Stimulated activated CD4-positive, alpha-beta T cell treated with anti-CD3 and anti-CD28 coated beads, Interleukin-4, amount 100 ng/mL, for 24 hours (primary cell): ENCODE data around the gene NHSL2.
"Not testable (repeated sequence)": the region's sequence is repeated elsewhere in the genome, so short reads cannot be mapped to it uniquely, and the experiment has no call there.

Experiments used
- DNase-seq: peaks from one replicate; pipeline ENCODE4 v3.0.0-alpha.2; 2020

The NHSL2 gene

DNA sequence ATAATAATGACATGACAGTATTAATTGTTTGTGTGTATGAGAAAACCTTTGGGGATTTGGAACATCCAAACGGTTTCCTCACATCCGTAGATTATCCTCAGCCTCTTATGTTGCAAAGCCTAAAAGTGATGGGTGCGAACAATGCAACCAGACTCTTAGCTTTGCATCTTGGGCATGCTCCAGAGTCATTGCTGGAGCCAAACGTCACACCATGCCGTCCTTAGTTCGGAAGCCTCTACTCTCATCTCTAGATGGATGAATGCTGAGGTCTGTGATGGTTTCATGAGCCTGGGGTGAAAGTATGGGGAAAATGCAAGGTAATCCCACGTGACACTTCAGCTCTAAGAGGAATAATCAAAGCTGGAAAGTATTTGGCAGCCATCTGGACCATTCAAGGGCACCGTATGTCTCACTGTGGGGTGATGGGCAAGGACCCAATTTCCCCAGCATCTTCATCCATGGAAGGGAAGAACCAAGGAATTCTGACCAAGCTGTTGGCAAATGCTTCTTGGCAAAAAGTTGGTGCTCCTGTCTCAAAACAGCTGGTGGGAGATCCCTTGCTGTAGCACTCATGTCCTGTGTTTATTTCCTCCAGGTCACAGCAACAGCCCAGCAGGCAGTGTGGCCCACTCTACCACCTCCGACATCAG lies 227.3 kb downstream of the NHSL2 start:
- DNase-seq = no peak

DNA sequence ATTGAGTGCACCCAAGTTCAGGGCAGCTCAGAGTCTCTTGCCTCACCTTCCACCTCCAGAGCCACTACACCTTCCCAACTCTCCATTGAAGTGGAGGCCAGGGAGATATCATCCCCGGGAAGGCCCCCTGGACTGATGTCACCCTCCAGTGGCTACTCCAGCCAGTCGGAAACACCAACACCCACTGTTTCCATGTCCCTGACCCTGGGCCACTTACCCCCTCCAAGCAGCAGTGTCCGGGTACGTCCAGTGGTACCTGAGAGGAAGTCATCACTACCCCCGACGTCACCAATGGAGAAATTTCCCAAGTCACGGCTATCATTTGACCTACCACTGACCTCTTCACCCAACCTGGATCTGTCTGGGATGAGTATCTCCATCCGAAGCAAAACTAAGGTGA lies 228.9 kb downstream of the NHSL2 start:
- DNase-seq = no peak

DNA sequence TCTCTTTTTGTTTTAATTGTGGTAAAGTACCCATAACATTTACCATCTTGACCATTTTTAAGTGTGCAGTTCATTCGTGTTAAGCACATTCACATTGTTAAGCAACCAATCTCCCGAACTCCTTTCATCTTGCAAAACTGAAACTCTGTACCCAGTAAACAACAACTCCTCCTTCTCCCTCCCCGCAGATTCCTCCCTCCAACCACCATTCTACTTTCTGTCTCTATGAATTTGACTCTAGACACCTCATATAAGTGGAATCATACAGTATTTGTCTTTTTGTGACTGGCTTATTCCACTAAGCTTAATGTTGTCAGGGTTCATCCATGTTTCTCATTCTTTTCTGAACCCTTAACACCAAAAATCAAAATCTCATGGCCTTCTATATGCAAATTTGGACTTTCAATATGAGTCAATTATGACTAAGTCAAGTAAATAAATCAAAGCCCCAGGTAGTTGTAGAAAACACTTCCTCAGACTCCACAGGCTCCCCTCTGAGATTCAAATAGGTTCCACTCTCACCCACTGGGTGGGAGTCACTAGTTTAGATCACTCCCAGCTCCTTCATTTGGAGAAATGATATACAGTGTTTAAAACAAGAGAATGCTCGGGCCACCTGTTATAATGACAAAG lies 230.8 kb downstream of the NHSL2 start:
- peak; percentile 16 for DNase-seq

DNA sequence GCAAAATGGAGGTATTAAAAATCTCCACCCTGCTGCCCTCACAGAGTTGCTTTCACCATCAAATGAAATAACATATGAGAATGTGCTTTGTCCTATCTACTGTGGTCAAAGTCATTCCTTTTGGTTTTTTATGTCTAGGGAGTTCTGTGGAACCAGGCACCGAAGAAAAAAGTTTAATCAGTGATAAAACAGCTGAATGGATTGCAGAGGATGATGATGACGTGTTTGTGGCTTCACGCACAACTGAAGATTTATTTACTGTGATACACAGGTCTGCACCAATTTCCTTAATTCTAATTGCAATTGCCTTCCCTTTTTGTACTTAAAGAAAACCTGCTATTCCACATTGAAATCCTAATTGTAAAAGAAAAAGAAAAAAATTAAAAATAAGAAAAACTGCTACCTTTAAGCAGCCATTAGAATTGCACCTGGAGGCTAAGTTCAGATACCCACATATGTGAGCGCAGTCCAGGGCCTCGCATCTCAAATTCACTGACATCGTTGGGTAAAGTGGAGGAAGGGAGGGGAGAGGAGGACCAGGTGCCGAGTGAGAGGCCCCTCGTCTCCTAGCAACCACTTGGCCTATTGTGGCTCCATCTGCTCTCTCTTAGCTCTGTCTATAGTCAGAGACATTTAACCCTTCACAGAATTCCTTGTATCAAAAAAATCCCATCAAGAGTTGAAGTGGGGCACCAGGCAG lies 231.6 kb downstream of the NHSL2 start:
- no peak for DNase-seq

DNA sequence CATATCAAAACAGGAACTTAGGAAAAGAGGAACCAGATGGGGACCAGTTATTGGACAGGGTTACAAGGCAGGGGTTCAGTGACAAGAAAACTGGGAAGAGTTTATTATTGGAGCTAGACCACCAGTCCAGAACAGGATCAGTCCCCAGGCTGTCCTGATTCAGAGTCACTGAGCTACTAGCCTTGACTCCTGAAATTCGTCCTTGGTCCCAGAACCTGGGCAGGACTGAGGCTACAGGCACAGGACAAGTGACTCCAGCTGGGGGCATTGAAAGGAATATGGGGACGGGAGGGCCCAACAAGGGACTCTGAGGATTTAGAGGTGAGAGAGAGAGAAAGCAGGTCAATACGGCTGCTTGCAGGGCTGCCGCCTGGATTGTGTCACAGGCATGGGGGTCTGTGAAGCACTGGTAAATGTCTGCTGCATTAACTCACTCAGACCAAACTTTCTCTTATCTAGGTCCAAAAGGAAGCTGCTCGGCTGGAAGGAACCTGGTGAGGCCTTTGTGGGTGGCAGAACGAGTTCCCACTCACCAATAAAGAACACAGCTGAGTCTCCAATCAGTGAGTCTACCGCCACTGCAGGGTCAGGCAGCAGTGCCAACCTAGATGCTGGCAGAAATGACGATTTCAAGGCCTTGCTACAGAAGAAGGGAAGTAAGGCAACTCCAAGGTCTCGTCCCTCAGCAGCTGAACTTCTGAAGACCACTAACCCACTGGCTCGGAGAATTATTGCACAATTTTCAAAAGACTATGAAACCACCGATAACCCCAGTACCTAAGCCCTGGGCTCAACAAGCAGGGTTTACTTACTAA lies 232.4 kb downstream of the NHSL2 start:
- DNase-seq = no peak

DNA sequence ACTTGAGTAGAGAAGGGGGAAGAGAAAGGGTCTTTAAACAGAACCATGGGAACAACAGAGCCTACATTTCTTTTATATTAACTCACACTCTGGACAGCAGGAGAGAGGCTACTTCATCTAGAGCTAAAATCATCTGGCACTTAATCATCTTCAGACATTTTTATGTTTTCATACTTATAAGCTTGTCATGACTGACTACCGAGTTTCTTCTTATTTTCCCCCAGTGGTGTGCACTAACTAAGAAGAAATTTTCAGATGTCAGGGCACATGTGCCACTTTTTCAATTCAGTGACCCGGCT lies 232.9 kb downstream of the NHSL2 start:
- DNase-seq = no peak

DNA sequence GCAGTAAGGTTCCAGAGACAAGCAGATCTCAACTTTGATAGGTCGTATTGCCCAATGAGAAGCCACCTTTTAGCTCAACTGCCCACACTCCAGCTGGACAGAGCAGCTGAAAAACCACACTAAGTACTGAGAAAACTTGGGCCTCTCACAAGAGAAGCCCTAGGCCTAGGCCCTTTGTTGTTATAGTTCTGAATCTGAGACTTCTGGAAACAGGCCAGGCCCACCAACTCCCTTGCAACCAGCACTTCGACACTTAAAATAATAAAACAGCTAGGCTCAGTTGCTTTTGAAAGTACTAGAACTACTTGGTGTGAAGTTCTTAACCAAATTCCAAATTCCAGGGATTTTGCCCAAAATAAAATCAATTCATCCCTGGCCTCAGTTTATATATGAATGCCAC lies 234.5 kb downstream of the NHSL2 start:
- no peak for DNase-seq

DNA sequence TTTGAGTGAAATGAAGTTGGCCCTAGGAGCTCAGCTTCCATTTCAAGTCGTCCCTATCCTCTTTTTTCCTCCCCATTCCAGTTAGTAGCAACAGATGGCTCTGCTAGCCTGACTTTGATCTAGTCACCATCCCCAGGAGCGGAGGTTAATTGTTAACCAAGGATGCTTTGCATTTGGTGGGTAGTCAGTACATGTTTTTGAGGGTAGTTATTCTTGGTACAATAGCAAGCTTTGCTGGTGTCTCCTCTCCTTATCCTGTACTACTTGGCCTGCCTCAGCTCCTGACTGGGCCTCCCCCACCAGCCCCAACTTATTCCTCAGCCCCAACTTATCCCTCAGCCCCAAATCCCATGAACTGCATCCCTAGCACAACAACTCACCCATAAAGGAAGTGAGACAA lies 235.9 kb downstream of the NHSL2 start:
- no peak for DNase-seq

DNA sequence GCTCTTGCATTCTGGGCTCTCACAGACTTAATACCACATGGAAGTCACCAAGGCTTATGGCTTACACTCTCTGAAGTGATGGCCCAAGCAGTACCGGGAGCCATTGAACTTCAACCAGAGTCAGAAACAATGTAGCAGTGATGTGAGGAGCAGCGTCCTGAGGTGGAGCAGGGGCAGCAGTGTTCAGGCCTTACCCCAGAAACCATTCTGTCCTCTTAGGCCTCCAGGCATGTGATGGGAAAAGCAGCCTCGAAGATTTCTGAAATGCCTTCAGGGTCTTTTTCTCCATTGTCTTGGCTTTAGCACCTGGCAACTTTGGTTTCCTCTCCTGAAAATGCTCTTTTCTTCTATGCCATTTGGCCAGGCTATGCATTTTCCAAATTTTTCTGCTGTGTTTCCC lies 248.1 kb downstream of the NHSL2 start:
- DNase-seq = no peak

DNA sequence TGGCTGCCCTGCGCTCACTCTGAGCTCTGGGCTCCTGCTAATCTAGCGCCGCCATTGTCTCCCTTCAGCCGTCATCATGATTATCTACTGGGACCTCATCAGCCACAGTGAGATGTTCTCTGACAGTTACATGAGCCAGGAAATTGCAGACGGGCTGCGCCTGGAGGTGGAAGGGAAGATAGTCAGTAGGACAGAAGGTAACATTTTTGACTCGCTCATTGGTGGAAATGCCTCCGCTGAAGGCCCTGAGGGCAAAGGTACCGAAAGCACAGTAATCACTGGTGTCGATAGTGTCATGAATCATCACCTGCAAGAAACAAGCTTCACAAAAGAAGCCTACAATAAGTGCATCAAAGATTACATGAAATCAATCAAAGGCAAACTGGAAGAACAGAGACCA lies 249.1 kb downstream of the NHSL2 start:
- DNase-seq = no peak

DNA sequence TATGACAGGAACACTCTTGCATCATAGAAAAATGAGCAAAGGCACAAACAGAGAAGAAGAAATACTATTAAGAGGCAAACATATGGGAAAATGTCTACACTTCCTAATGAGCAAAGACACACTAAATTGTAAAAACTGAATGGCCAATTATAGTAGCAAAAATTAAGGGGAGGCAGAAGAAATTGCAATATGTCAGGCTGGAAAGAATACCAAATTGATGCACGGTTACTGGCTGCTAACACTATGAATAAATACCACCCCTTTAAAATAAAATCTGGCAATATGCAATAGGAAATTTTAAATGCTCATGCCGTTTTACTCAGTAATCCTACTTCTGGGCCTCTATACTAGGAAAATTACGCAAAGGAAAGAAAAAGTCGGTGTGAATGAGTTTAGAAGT lies 254.9 kb downstream of the NHSL2 start:
- DNase-seq = no peak

DNA sequence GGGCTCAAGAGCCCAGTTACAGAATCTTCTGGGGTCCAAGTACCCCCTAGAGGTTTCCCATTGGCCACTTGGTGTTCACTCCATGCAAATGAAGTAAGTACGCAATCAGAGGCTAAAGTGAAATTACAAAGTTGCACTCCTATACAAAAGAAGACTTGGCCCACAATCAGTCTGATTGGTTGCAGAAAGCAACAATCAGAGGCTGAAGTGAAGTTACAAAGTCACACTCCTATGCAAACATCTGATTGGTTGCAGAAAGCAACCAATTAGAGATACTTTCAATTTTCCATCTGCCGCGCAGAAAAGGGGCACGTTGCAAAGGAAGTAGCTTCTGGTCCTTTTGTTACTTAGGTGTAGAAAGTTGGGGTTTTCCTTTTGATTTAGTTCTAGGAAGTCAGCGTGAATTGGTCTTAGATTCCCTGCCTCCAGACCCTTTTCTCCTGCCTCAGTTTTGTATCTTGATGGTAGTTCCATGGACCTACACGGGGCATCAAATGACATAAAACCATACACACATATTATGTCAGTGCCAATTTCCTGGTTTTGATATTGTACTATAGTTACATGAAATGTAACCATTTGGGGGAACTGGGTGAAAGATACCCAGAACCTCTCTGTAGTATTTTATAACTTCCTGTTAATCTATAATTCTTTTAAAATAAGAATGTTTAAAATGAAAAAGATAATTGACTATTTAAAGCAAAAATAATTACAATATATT lies 258.5 kb downstream of the NHSL2 start:
- DNase-seq = peak; percentile 23

DNA sequence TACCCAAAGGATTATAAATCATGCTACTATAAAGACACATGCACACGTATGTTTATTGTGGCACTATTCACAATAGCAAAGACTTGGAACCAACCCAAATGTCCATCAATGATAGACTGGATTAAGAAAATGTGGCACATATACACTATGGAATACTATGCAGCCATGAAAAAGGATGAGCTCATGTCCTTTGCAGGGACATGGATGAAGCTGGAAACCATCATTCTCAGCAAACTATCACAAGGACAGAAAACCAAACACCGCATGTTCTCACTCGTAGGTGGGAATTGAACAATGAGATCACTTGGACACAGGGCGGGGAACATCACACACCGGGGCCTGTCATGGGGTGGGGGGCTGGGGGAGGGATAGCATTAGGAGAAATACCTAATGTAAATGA lies 265.6 kb downstream of the NHSL2 start:
- not testable (repeated sequence) for DNase-seq

DNA sequence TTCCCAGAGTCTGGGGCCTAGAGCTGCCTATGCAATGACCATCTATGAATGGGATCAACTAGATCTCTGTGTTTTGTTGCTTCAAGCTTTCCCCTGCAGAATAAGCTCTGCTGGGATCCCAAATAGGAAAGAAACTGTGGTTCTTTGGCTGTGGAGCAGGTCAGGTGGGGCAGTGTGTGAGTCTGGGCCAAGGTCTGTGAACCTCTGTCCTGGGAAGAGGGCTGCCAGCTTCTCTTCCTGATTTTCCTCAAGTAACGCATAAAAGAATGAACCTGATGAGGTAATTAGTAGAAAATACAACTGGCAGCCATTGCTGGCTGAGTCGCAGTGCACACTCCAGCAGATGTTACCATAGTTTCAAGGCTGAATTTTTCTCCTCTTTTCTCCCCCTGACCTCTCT lies 266.3 kb downstream of the NHSL2 start:
- no peak for DNase-seq

DNA sequence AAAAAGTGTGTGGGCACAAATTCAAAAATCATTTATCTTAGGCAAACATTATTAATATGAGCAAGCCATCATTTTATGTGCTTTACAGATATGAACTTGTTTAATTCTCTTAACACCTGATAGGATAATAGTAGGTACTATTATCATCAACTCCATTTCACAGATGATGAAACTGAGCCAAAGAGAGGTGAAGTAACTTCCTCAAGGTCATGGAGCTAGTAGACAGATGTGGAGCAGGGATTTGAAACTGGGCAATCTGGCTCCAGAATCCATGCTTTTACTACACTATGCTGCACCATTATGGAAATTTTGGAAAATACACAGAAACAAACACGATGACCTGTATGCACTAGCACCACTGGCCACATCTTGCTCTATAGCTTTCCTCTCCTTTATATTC lies 269.9 kb downstream of the NHSL2 start:
- DNase-seq = no peak

DNA sequence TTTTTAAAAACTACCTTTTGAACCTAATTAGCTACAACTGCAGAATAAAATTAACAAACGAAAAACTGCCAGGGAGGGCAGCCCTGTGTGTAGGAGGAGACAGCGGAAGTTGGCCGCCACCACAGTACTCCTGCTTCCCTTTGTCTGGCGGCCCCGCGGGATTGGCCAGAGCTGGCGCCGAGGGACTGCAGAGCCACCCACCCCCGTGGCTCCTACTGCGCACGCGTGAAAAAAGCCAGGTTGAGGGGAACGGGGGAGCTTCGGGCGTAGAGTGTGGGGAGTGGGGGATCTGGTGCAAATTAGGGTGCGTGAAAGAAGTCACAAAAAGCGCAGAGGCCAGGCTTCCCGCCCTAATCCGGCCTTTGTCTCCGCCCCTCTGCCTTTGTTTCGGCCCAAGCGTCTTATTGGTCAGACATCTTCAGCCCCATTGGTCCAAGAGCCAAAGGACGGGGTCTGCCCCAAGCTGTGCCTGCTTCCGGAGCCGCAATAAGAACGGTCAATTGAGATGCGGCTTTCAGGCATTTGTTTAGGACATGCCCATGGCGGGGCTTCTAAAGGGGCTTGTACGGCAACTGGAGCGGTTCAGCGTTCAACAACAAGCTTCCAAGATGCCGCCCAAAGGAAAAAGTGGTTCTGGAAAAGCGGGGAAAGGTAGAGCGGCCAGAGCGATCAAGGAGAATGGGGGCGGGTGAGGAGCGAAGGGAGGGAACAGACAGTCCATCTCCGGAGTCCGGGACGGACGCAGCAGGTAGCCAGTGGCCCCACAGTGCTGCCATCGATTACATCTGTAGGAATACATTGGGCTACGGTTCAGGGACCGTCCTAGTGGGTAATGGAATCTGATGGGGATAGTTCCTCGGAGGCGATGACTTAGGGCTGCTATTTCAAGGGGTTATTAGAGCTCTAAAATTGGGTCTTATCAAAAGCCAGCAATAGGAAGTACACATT lies 270.8 kb downstream of the NHSL2 start, which contains the start of gene PIN4:
TSS of gene PIN4 (plus strand) at position 580 of the 948 bp plus-strand sequence. CDS start at position 609, 29 bp downstream.
- DNase-seq = peak; percentile 86

DNA sequence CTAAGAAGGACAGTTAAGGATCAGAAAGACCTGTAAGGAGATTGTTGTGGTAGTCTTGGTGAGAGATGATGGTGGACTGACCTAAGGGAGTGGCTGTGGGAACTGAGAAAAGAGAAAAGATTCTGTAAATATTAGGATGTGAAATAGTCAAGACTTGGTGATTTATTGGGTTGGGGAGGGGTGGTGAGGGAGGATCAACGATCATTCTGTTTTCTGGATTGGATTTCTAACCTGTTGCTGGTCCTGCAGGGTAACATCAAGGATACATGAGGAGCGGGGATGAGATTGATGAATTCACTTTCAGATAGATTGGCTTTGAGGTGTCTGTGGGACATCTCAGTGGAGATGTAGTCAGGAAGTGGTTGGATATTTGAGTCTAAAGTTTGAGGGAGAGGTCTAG lies 272.3 kb downstream of the NHSL2 start:
- DNase-seq = no peak

DNA sequence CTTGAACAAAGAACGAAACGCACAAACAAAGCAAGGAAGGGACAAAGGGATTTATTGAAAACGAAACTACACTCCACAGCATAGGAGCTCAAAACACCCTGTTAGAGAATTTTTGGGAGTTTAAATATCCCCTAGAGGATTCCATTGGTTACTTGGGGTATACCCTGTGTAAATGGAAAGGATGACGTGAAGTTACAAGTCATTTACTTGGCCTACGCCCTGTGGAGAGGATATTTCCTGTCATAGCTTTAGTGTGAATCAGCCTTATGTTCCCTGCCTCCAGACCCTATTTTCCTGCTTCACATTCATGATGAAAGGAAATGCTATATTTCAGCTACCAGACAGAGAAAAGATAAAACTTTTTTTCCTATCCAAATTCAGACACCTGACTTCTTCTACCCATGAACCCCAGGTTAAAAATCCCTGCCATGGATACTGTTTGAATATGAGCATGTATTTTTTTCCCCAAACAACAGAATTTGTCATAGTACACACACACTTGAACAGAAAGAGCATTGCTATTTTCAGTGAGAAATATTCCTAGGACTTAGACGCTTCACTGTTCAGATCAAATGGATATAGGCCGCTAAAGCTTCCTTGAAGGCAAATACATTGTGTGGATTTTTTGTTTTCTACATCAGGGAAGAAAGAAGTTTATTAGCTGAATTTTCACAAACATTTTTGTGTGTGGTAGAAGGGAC lies 291.3 kb downstream of the NHSL2 start:
- DNase-seq = no peak
